Activated T-helper 17 cell treated with anti-CD3 and anti-CD28 coated beads, Interleukin-2, amount 50 U/mL, for 72 hours (primary cell): Measurements from ENCODE around the gene AWAT2. TPM values are rescaled to one million over a fixed set of nuclear protein-coding genes. Genes with fewer than 3 reads are reported as not detected.

Experiments
- ATAC-seq: fragments of 150-1000 bp; cut with Tn5 transposase; replicated peaks from 2 replicates; pipeline ENCODE4 v1.10.0; 2021; ENCODE audit warnings: mild to moderate bottlenecking, moderate library complexity
- H3K27ac Mint-ChIP-seq: one replicate; pipeline ENCODE4 v1.8.0; 2022; ENCODE audit warnings: mixed read lengths
- H3K27me3 Mint-ChIP-seq: one replicate; pipeline ENCODE4 v1.8.0; 2022; ENCODE audit warnings: mixed read lengths
- H3K36me3 Mint-ChIP-seq: one replicate; pipeline ENCODE4 v1.8.0; 2022; ENCODE audit warnings: low read depth, mild to moderate bottlenecking, mixed read lengths
- H3K4me1 Mint-ChIP-seq: one replicate; pipeline ENCODE4 v1.8.0; 2022; ENCODE audit warnings: mixed read lengths
- H3K4me3 Mint-ChIP-seq: one replicate; pipeline ENCODE4 v1.8.0; 2022; ENCODE audit warnings: mild to moderate bottlenecking, mixed read lengths
- H3K9me3 Mint-ChIP-seq: one replicate; pipeline ENCODE4 v1.8.0; 2022; ENCODE audit warnings: mixed read lengths
- total RNA-seq, 2 donors: library from RNA; stranded (reverse); gene quantifications; one replicate each; pipeline ENCODE4 v1.2.3, GENCODE V29; 2022

AWAT2 gene, protein sequence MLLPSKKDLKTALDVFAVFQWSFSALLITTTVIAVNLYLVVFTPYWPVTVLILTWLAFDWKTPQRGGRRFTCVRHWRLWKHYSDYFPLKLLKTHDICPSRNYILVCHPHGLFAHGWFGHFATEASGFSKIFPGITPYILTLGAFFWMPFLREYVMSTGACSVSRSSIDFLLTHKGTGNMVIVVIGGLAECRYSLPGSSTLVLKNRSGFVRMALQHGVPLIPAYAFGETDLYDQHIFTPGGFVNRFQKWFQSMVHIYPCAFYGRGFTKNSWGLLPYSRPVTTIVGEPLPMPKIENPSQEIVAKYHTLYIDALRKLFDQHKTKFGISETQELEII
- total RNA-seq = not detected

GRCh38 chrX:70049925-70050324, at the start of gene AWAT2:
Gene AWAT2, minus strand, starts transcription at chrX:70049938. Its CDS starts 6 bp downstream, at chrX:70049932.
- no peaks in the 10 kb centered on the region for H3K27me3 Mint-ChIP-seq
- no peaks in the 10 kb centered on the region for H3K36me3 Mint-ChIP-seq

GRCh38 chrX:70096052-70096451, 46.3 kb upstream of the AWAT2 start:
- Mint-ChIP-seq H3K27ac (no peak overlapping the region), H3K4me3 (no peak overlapping the region), H3K27me3 (peaks cover 6% of the 10 kb centered on the region), H3K36me3 (no peaks in the 10 kb centered on the region), H3K9me3 (no peaks in the 10 kb centered on the region), H3K4me1 (no peaks in the 10 kb centered on the region)
- ATAC-seq = no peak

More at GRCh38 chrX:70049925-70050324, at the start of gene AWAT2:
- ATAC-seq = no peak
- Mint-ChIP-seq H3K4me1 (no peaks in the 10 kb centered on the region), H3K9me3 (no peaks in the 10 kb centered on the region), H3K4me3 (no peak within 1 kb of the TSS), H3K27ac (no peak within 1 kb of the TSS)

DNA sequence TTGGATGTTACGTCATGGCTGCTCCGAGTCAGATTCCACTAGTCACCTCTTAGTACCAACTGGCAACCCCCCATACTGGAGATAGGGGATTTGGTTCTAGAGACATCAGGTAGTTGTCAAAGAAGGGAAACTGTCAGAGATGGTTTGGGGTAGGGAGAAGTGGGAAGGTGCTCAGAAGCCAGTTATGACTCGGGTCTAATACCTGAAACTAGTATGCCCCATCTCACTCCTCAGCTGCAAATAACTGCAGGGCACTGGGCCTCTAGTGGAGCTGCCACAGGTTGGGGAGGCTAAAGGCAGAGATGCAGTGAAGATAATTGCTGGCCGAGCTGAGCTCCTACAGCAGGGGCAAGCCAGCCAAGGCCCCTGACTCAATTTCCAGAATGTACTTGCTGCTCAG, 42.5 kb upstream of the AWAT2 start:
- no peaks in the 10 kb centered on the region for H3K36me3 Mint-ChIP-seq
- H3K9me3 Mint-ChIP-seq = no peaks in the 10 kb centered on the region
- no peak overlapping the region for H3K27ac Mint-ChIP-seq
- peaks cover 4% of the 10 kb centered on the region for H3K27me3 Mint-ChIP-seq
- peaks cover 5% of the 10 kb centered on the region for H3K4me1 Mint-ChIP-seq
- no peak for ATAC-seq
- H3K4me3 Mint-ChIP-seq = no peak overlapping the region

DNA sequence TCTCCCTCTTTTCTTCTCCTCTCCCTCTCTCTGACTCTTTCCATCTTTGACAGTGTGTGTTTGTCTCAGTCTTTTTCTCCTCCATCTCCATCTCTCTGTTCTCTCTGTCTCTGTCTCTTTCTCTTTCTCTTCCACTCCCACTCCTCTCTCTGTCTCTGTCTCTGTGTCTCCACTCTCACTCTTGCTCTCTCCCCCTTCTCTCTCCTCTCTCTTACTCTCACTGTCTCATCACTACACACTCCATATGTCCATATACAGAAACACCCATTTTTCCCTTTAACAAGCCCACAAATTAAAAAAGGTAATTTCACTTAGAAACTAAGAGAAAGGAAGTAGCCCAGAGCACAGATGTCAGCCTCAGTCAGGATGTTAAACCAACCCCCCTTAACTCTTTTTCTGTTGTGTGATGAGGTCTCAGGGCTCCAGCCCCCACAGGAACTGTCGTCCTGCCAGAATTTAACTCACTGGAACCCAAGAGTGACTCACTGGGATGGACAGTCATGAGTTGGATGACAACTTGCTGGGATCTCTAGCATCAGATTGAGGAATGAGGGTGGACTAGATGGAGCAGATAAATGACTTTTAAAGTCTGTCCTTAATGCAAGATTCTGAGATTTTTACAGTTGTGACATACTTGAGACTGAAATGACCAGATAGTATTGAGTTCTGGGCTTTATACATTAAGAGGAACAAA, 40.0 kb upstream of the AWAT2 start:
- H3K36me3 Mint-ChIP-seq = no peaks in the 10 kb centered on the region
- no peak for ATAC-seq
- no peaks in the 10 kb centered on the region for H3K9me3 Mint-ChIP-seq
- peaks cover 5% of the 10 kb centered on the region for H3K4me1 Mint-ChIP-seq
- no peak overlapping the region for H3K4me3 Mint-ChIP-seq
- peaks cover 4% of the 10 kb centered on the region for H3K27me3 Mint-ChIP-seq
- no peak overlapping the region for H3K27ac Mint-ChIP-seq

DNA sequence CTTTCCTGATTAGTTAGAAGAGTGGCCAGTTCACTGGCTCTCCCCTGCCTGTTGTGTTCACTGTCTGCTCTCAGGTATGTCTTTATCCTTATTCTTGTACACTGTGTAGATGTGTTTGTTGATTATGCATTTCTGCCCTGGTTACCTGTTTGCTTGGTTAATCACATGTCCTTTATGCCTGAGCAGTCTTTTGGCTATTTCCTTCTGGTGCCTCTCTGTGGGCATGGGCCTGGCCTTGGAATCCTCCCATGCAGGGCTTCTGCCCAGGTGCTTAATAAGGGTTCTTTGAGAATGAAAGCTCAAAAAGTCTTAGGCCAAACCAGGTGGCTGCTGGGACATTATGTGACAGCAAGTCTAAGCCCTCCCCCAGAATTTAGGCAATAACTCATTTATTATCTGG, 39.0 kb upstream of the AWAT2 start:
- no peak for ATAC-seq
- peaks cover 5% of the 10 kb centered on the region for H3K4me1 Mint-ChIP-seq
- H3K27ac Mint-ChIP-seq = no peak overlapping the region
- H3K27me3 Mint-ChIP-seq = peaks cover 4% of the 10 kb centered on the region
- H3K9me3 Mint-ChIP-seq = no peaks in the 10 kb centered on the region
- H3K4me3 Mint-ChIP-seq = no peak overlapping the region
- H3K36me3 Mint-ChIP-seq = no peaks in the 10 kb centered on the region

DNA sequence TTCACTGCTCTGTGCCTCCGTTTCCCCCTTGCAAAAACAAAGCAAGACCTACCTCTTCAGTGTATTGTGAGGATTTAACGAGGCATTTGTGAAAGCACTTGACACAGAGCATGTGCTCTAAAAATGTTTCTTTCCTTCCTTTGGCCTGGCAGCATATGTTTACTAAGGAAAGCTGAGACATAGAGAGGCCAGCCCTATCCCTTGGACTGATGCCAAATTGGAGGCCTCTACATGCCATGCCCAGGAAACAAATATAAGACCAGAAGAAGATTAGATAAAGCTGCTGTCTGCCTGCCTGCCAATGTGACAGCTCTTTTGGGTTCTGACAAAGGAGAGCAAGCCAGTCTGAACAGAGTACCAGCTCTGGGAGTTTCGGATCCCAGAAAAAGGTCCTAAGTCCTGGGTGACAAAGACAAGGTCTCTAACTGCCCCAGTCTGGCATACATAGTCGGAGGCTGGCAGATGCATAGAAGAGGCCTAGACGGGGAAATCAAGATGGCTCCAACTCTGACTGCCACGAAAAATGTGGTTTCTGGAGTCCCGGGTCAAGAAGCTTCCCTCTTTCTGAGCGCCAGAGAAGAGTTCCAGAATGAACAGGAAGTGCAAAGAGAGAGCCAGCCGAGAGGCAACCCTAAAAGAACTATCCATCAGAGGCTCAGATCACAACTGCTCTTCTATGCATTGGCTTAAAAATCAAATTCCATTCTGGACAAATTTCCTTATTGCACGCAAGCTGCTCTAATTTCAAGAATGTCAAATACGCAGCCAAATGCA, 38.3 kb upstream of the AWAT2 start:
- Mint-ChIP-seq H3K27ac (no peak overlapping the region), H3K36me3 (no peaks in the 10 kb centered on the region), H3K9me3 (no peaks in the 10 kb centered on the region), H3K4me3 (no peak overlapping the region), H3K27me3 (peaks cover 4% of the 10 kb centered on the region), H3K4me1 (peaks cover 5% of the 10 kb centered on the region)
- ATAC-seq = no peak

GRCh38 chrX:70084592-70085240, 35.0 kb upstream of the AWAT2 start:
- Mint-ChIP-seq H3K36me3 (no peaks in the 10 kb centered on the region), H3K27me3 (peaks cover 4% of the 10 kb centered on the region), H3K9me3 (no peaks in the 10 kb centered on the region), H3K4me3 (no peak overlapping the region), H3K4me1 (peaks cover 3% of the 10 kb centered on the region), H3K27ac (no peak overlapping the region)
- no peak for ATAC-seq

GRCh38 chrX:70082723-70083122, 33.0 kb upstream of the AWAT2 start:
- Mint-ChIP-seq H3K4me1 (no peaks in the 10 kb centered on the region), H3K36me3 (no peaks in the 10 kb centered on the region), H3K27ac (no peak overlapping the region), H3K9me3 (no peaks in the 10 kb centered on the region), H3K4me3 (no peak overlapping the region), H3K27me3 (no peaks in the 10 kb centered on the region)
- ATAC-seq = no peak

DNA sequence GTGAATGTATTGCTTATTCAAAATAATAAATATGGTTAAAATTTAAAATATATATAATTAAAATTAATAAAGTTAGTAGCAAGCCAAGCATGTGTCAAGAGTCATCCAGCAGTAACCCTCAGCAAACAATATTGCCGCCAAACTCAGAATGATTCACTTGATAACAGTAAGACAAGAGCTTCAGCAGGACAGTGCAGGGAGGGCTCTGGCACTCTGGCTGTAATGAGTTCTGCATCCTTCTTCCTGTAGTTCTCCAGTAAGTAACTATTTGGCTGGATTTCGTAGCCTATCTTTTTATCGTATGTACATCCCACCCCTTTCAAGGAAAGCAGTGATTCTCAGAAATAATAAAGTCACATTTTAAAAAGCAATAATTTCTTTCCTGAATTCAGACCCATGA, 30.1 kb upstream of the AWAT2 start:
- no peak for ATAC-seq
- no peaks in the 10 kb centered on the region for H3K9me3 Mint-ChIP-seq
- H3K27ac Mint-ChIP-seq = no peak overlapping the region
- H3K4me1 Mint-ChIP-seq = no peaks in the 10 kb centered on the region
- no peaks in the 10 kb centered on the region for H3K36me3 Mint-ChIP-seq
- H3K4me3 Mint-ChIP-seq = no peak overlapping the region
- no peaks in the 10 kb centered on the region for H3K27me3 Mint-ChIP-seq

GRCh38 chrX:70079297-70079696, 29.6 kb upstream of the AWAT2 start:
- no peaks in the 10 kb centered on the region for H3K4me1 Mint-ChIP-seq
- no peaks in the 10 kb centered on the region for H3K9me3 Mint-ChIP-seq
- H3K27me3 Mint-ChIP-seq = no peaks in the 10 kb centered on the region
- no peak overlapping the region for H3K4me3 Mint-ChIP-seq
- no peak overlapping the region for H3K27ac Mint-ChIP-seq
- ATAC-seq = no peak
- no peaks in the 10 kb centered on the region for H3K36me3 Mint-ChIP-seq

- H3K4me1 Mint-ChIP-seq = no peaks in the 10 kb centered on the region
- H3K9me3 Mint-ChIP-seq = no peaks in the 10 kb centered on the region
- no peak overlapping the region for H3K4me3 Mint-ChIP-seq
- H3K27ac Mint-ChIP-seq = no peak overlapping the region
- H3K36me3 Mint-ChIP-seq = no peaks in the 10 kb centered on the region
- ATAC-seq = no peak
- H3K27me3 Mint-ChIP-seq = no peaks in the 10 kb centered on the region
Measured at GRCh38 chrX:70066646-70067045, 16.9 kb upstream of the AWAT2 start.

DNA sequence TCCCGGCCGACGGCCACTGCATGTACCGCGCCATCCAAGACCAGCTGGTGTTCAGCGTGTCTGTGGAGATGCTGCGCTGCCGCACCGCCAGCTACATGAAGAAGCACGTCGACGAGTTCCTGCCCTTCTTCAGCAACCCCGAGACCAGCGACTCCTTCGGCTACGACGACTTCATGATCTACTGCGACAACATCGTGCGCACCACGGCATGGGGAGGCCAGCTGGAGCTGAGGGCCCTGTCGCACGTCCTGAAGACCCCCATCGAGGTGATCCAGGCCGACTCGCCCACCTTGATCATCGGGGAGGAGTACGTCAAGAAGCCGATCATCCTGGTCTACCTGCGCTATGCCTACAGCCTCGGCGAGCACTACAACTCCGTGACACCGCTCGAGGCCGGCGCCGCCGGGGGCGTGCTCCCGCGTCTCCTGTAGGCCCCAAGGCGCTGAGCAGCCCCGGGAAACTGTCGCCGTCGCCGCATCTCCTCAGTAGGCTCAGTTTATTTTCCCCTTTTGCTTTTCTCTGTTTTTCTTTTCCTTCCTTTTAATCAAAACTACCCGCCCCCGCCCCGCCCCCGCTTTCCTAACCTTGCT, 13.3 kb upstream of the AWAT2 start:
- ATAC-seq = no peak
- Mint-ChIP-seq H3K9me3 (no peaks in the 10 kb centered on the region), H3K4me1 (no peaks in the 10 kb centered on the region), H3K36me3 (no peaks in the 10 kb centered on the region), H3K27ac (no peak overlapping the region), H3K4me3 (no peak overlapping the region), H3K27me3 (no peaks in the 10 kb centered on the region)

- no peak for ATAC-seq
- no peaks in the 10 kb centered on the region for H3K9me3 Mint-ChIP-seq
- no peaks in the 10 kb centered on the region for H3K4me1 Mint-ChIP-seq
- H3K27ac Mint-ChIP-seq = no peak within 1 kb of the TSS
- no peak within 1 kb of the TSS for H3K4me3 Mint-ChIP-seq
- no peaks in the 10 kb centered on the region for H3K36me3 Mint-ChIP-seq
- H3K27me3 Mint-ChIP-seq = no peaks in the 10 kb centered on the region
Measured at GRCh38 chrX:70062076-70062475, 12.3 kb upstream of the AWAT2 start, which contains the start of gene OTUD6A. Gene OTUD6A, plus strand, starts transcription at chrX:70062457. Its CDS starts 68 bp downstream, at chrX:70062525.

DNA sequence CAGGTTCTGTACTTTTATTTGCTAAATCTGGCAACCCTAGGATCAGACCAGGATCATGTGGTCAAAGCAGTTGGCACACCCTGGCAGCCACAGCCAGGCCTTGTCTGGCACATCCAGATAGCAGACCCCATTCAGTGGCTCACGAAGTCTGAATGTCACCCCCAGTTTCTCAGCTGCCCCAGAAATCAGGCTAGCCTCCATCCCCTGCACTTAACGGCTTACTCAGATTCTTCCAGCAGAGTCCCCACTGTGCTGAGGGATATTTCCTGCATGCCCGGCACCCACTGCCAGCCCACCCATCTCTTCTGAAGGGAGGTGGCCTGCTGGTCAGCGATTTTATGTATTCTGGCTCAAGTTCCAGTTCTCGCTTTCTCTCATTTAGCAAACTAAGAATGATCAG, 4.7 kb upstream of the AWAT2 start:
- H3K36me3 Mint-ChIP-seq = no peaks in the 10 kb centered on the region
- no peaks in the 10 kb centered on the region for H3K9me3 Mint-ChIP-seq
- H3K4me3 Mint-ChIP-seq = no peak overlapping the region
- no peak overlapping the region for H3K27ac Mint-ChIP-seq
- no peaks in the 10 kb centered on the region for H3K4me1 Mint-ChIP-seq
- no peaks in the 10 kb centered on the region for H3K27me3 Mint-ChIP-seq
- no peak for ATAC-seq
